ENCODE data around the gene AK1.

DNA sequence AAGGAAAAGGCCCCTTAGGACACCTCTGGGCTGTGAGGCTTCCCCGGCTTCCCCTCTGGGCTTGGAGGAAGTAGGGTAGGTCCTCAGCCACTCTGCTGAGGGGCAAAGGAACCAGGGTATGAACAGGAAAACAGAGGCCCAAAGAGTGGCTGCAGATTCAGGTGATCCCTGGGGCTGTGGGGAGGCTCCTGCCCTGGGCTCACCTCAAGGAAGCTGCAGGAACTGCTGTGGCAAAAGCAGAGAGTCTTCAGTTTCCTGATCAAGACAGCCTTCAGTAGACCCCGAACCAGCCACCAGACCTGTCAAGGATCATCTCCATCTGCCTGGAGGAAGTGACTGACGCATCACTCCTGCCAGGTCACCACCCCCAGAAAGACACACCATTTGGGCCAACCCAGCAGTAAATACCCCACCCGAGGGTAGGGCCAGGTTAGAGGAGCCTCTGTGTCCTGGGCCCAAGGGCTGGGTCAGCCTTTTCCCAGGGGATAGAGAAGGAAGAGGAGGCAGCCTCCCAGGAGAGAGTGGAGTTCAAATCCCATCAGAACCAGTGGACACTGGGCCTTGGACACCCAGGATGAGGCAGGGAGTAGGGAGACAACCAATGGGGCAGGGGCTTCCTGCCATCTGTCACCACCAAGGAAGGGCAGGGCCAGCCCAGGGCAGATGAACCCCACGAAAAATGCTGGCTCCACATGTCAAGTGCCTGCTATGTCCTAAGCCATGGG, 27.7 kb upstream of the AK1 start:
- no peak for TF ChIP-seq SIN3A (IDR thresholded peaks at IDR 0.05; ENCODE audit: borderline replicate concordance, insufficient read depth, low read depth, low read length)
- TF ChIP-seq, protein P1, sequence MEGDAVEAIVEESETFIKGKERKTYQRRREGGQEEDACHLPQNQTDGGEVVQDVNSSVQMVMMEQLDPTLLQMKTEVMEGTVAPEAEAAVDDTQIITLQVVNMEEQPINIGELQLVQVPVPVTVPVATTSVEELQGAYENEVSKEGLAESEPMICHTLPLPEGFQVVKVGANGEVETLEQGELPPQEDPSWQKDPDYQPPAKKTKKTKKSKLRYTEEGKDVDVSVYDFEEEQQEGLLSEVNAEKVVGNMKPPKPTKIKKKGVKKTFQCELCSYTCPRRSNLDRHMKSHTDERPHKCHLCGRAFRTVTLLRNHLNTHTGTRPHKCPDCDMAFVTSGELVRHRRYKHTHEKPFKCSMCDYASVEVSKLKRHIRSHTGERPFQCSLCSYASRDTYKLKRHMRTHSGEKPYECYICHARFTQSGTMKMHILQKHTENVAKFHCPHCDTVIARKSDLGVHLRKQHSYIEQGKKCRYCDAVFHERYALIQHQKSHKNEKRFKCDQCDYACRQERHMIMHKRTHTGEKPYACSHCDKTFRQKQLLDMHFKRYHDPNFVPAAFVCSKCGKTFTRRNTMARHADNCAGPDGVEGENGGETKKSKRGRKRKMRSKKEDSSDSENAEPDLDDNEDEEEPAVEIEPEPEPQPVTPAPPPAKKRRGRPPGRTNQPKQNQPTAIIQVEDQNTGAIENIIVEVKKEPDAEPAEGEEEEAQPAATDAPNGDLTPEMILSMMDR (IDR thresholded peaks at IDR 0.05), result no peak
- no peak for TF ChIP-seq POLR2AphosphoS5 (IDR thresholded peaks at IDR 0.05; ENCODE audit: low read depth, low read length)
- TF ChIP-seq, protein P2, sequence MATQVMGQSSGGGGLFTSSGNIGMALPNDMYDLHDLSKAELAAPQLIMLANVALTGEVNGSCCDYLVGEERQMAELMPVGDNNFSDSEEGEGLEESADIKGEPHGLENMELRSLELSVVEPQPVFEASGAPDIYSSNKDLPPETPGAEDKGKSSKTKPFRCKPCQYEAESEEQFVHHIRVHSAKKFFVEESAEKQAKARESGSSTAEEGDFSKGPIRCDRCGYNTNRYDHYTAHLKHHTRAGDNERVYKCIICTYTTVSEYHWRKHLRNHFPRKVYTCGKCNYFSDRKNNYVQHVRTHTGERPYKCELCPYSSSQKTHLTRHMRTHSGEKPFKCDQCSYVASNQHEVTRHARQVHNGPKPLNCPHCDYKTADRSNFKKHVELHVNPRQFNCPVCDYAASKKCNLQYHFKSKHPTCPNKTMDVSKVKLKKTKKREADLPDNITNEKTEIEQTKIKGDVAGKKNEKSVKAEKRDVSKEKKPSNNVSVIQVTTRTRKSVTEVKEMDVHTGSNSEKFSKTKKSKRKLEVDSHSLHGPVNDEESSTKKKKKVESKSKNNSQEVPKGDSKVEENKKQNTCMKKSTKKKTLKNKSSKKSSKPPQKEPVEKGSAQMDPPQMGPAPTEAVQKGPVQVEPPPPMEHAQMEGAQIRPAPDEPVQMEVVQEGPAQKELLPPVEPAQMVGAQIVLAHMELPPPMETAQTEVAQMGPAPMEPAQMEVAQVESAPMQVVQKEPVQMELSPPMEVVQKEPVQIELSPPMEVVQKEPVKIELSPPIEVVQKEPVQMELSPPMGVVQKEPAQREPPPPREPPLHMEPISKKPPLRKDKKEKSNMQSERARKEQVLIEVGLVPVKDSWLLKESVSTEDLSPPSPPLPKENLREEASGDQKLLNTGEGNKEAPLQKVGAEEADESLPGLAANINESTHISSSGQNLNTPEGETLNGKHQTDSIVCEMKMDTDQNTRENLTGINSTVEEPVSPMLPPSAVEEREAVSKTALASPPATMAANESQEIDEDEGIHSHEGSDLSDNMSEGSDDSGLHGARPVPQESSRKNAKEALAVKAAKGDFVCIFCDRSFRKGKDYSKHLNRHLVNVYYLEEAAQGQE (IDR thresholded peaks at IDR 0.05; ENCODE audit: insufficient read depth in 1 of 2, low read depth in 2 of 2, low read length in 1 of 2), result no peak
- TF ChIP-seq TCF7L2 (IDR thresholded peaks at IDR 0.05; ENCODE audit: low read depth, low read length), result no peak

All from Panc1 (cell line).